IMR-90 (cell line): ENCODE results near the gene FMN2. TPM values are rescaled to one million over a fixed set of nuclear protein-coding genes. Genes with fewer than 3 reads are reported as not detected.

ENCODE experiments used
- ATAC-seq: fragments of 200-7000 bp; cut with Tn5 transposase; 2 replicates; pipeline ENCODE4 v1.9.1; 2020; ENCODE audit warnings: low read depth, mild to moderate bottlenecking, moderate library complexity
- BruUV-seq: library from RNA; stranded (reverse); fragments of 400-500 nt; replicated peaks from 2 replicates; lab custom pipeline; 2021; lab: Mats Ljungman, UMichigan
- CTCF ChIA-PET: fragments of 300-600 bp; formaldehyde crosslinking; extraction: SDS; loops from one replicate; lab custom pipeline; 2021; ENCODE audit warnings: antibody characterized with exemption; lab: Yijun Ruan, JAX
- POLR2A ChIA-PET: fragments of 300-600 bp; sonication (Branson Sonifier 250); formaldehyde crosslinking; loops from one replicate; lab custom pipeline; 2022; ENCODE audit warnings: antibody characterized with exemption; ENCODE audit not compliant: unreplicated experiment; lab: Charles Lee
- DNase-seq: peaks from one replicate; pipeline ENCODE4 v3.0.0; 2013
- H2AFZ ChIP-seq: replicated peaks from 2 replicates; pipeline ENCODE3; 2013; ENCODE audit warnings: low read length, mild to moderate bottlenecking; ENCODE audit not compliant: poor library complexity
- H2AK5ac ChIP-seq: 2 replicates; pipeline ENCODE4 v1.6.1; 2013; ENCODE audit warnings: low read depth, low read length, inconsistent platforms
- H2AK9ac ChIP-seq: replicated peaks from 2 replicates; pipeline ENCODE3; 2013; ENCODE audit warnings: mild to moderate bottlenecking, low read depth, low read length, moderate library complexity; ENCODE audit not compliant: poor library complexity
- H2BK120ac ChIP-seq: 2 replicates; pipeline ENCODE4 v1.6.1; 2013; ENCODE audit warnings: low read depth, low read length, inconsistent platforms
- H2BK15ac ChIP-seq: 3 replicates; pipeline ENCODE4 v1.6.1; 2013; ENCODE audit warnings: low read depth, low read length, inconsistent platforms
- H2BK20ac ChIP-seq: 2 replicates; pipeline ENCODE4 v1.6.1; 2013; ENCODE audit warnings: low read depth, mild to moderate bottlenecking, inconsistent platforms, low read length, moderate library complexity
- H2BK5ac ChIP-seq: 2 replicates; pipeline ENCODE4 v1.6.1; 2013; ENCODE audit warnings: mild to moderate bottlenecking, low read depth, low read length, inconsistent platforms; ENCODE audit not compliant: poor library complexity, severe bottlenecking
- H3K14ac ChIP-seq: replicated peaks from 2 replicates; pipeline ENCODE4 v1.6.1; 2013; ENCODE audit warnings: low read depth, low read length, inconsistent platforms
- H3K18ac ChIP-seq: 2 replicates; pipeline ENCODE4 v1.6.1; 2013; ENCODE audit warnings: low read depth, low read length, control low read depth
- H3K23ac ChIP-seq: 2 replicates; pipeline ENCODE4 v1.6.1; 2013; ENCODE audit warnings: low read depth, low read length, inconsistent platforms
- H3K27ac ChIP-seq: 2 replicates; pipeline ENCODE4 v1.5.1; 2013; ENCODE audit warnings: mild to moderate bottlenecking, control low read depth, low read length; ENCODE audit not compliant: insufficient read depth
- H3K27me3 ChIP-seq: 2 replicates; pipeline ENCODE4 v1.6.1; 2013; ENCODE audit warnings: low read length; ENCODE audit not compliant: control insufficient read depth, insufficient read depth
- H3K36me3 ChIP-seq: 2 replicates; pipeline ENCODE4 v1.6.1; 2013; ENCODE audit warnings: low read length, mixed read lengths; ENCODE audit not compliant: control insufficient read depth, insufficient read depth
- H3K4ac ChIP-seq: 2 replicates; pipeline ENCODE4 v1.6.1; 2013; ENCODE audit warnings: low read depth, low read length, inconsistent platforms
- H3K4me1 ChIP-seq: 2 replicates; pipeline ENCODE4 v1.6.1; 2013; ENCODE audit warnings: low read length, mixed read lengths; ENCODE audit not compliant: control insufficient read depth, insufficient read depth
- H3K4me2 ChIP-seq: 2 replicates; pipeline ENCODE4 v1.6.1; 2013; ENCODE audit warnings: low read depth, mild to moderate bottlenecking, control low read depth, low read length, moderate library complexity
- H3K4me3 ChIP-seq: 2 replicates; pipeline ENCODE4 v1.5.1; 2013; ENCODE audit warnings: low read depth, mild to moderate bottlenecking, control low read depth, low read length, moderate library complexity; ENCODE audit not compliant: insufficient read depth
- H3K56ac ChIP-seq: 2 replicates; pipeline ENCODE4 v1.6.1; 2013; ENCODE audit warnings: low read length, inconsistent platforms; ENCODE audit not compliant: insufficient read depth; ENCODE audit errors: extremely low read depth
- H3K79me1 ChIP-seq, 2 experiments: 2 replicates each; pipeline ENCODE4 v1.6.1; 2013; ENCODE audit warnings: low read length in 2 of 2, inconsistent platforms in 1 of 2, low read depth in 1 of 2
- H3K9ac ChIP-seq: 2 replicates; pipeline ENCODE4 v1.6.1; 2013; ENCODE audit warnings: low read depth, low read length, control low read depth
- H3K9me1 ChIP-seq: 2 replicates; pipeline ENCODE4 v1.6.1; 2013; ENCODE audit warnings: low read length, inconsistent platforms; ENCODE audit not compliant: insufficient read depth
- H3K9me3 ChIP-seq: 2 replicates; pipeline ENCODE4 v1.6.1; 2013; ENCODE audit warnings: low read length; ENCODE audit not compliant: control insufficient read depth, insufficient read depth
- H4K20me1 ChIP-seq: 2 replicates; pipeline ENCODE4 v1.6.1; 2013; ENCODE audit warnings: low read length, inconsistent platforms; ENCODE audit not compliant: insufficient read depth
- H4K5ac ChIP-seq: 2 replicates; pipeline ENCODE4 v1.6.1; 2013; ENCODE audit warnings: mild to moderate bottlenecking, low read depth, low read length, control low read depth
- H4K8ac ChIP-seq, 2 experiments: 2 replicates each; pipeline ENCODE4 v1.6.1; 2013; ENCODE audit warnings: low read depth in 2 of 2, low read length in 2 of 2, control low read depth in 1 of 2, inconsistent platforms in 1 of 2
- H4K91ac ChIP-seq: 2 replicates; pipeline ENCODE4 v1.6.1; 2013; ENCODE audit warnings: low read depth, low read length, inconsistent platforms; ENCODE audit not compliant: insufficient read depth
- BHLHE40 ChIP-seq: fragments of 150-350 bp; IDR thresholded peaks from 2 replicates; pipeline ENCODE4 v1.6.1; 2016; ENCODE audit warnings: mild to moderate bottlenecking, low read depth, low read length
- CEBPB ChIP-seq: IDR thresholded peaks from 2 replicates; pipeline ENCODE4 v1.6.1; 2012; ENCODE audit warnings: low read depth, low read length, improper control_type of control experiment
- FOS ChIP-seq: fragments of 150-350 bp; IDR thresholded peaks from 2 replicates; pipeline ENCODE4 v1.6.1; 2016; ENCODE audit warnings: low read depth, low read length
- MAFK ChIP-seq: IDR thresholded peaks from 2 replicates; pipeline ENCODE4 v1.6.1; 2012; ENCODE audit warnings: low read depth, low read length, improper control_type of control experiment
- MXI1 ChIP-seq: IDR thresholded peaks from 2 replicates; pipeline ENCODE4 v1.6.1; 2012; ENCODE audit warnings: low read depth, mild to moderate bottlenecking, low read length, moderate library complexity, borderline replicate concordance
- POLR2A ChIP-seq: IDR thresholded peaks from 2 replicates; pipeline ENCODE4 v1.6.1; 2012; ENCODE audit warnings: mild to moderate bottlenecking, low read depth, low read length
- RAD21 ChIP-seq: IDR thresholded peaks from 2 replicates; pipeline ENCODE4 v1.6.1; 2012; ENCODE audit warnings: low read length, improper control_type of control experiment
- RCOR1 ChIP-seq: IDR thresholded peaks from 2 replicates; pipeline ENCODE4 v1.6.1; 2012; ENCODE audit warnings: mild to moderate bottlenecking, low read length, improper control_type of control experiment; ENCODE audit not compliant: insufficient replicate concordance
- WGBS, 2 experiments: methylation state at CpG; one replicate each; pipeline versions ENCODE4 v1.1.5 to v1.1.7; 2013; ENCODE audit warnings: missing lambda C conversion rate in 2 of 2; ENCODE audit not compliant: insufficient read length in 1 of 2; ENCODE audit errors: extremely low coverage in 2 of 2; 5-methylcytosine and 5-hydroxymethylcytosine counted together
- dilution Hi-C: fragments of 300-500 bp; cut with HindIII; formaldehyde crosslinking; loops from one replicate; pipeline ENCODE4 v1.14.3; 2018; ENCODE audit warnings: low sequenced_read_pairs; ENCODE audit not compliant: unreplicated experiment
- in situ Hi-C: fragments of 300-500 bp; cut with MboI; formaldehyde crosslinking; loops from 3 replicates; pipeline ENCODE4 v1.14.3; 2019; ENCODE audit warnings: low sequenced_read_pairs, inconsistent platforms, mixed read lengths
- intact Hi-C: fragments of 100-400 bp; cut with micrococcal nuclease; formaldehyde crosslinking; loops from 2 replicates; pipeline ENCODE4 v1.10.0; 2022
- polyA plus RNA-seq, 3 experiments: library from polyadenylated mRNA; depleted of rRNA; stranded (reverse); fragments of >200 nt; gene quantifications; 2 replicates each; pipeline ENCODE4 v1.2.3, GENCODE V29; 2012; ENCODE audit warnings: low replicate concordance in 1 of 3
- total RNA-seq: library from RNA; depleted of rRNA; stranded (reverse); fragments of >200 nt; gene quantifications from 2 replicates; pipeline ENCODE4 v1.2.3, GENCODE V29; 2012
- TF ChIP-seq, protein P1 (sequence below): fragments of 150-350 bp; IDR thresholded peaks from 2 replicates; pipeline ENCODE4 v1.6.1; 2017; ENCODE audit warnings: mild to moderate bottlenecking, antibody characterized with exemption, low read length, low read depth
- TF ChIP-seq, protein P2 (sequence below): conservative IDR thresholded peaks from 2 replicates; pipeline ENCODE4 v1.5.1; 2012; ENCODE audit warnings: mild to moderate bottlenecking, low read depth, low read length, improper control_type of control experiment

The FMN2 gene
- total and polyA plus RNA-seq, 2 of the 4 experiments (the other 2 are of a cell fraction): 29.0 to 35.8 TPM

DNA sequence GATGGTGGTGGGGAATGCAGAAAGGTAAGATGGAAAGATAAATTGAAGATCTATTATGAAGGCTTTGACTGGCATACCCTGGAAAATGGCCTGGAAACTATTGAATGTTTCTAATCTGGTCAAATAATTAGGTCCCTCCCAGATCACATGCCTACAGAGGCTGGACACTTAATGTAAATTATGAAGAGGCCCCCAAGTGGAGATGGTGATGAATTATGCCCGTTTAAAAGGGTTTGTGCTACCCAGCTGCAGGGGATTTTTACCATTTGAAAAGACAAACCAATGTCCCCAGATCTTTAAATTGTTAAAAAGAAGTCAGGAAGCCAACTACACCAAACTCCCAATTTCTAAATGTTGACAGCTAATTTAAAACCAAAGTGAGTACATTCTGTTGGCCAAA lies 35.7 kb upstream of the FMN2 start:
- Histone ChIP-seq H4K5ac (no peak overlapping the region), H3K4me3 (no peak overlapping the region), H2AFZ (no peak overlapping the region), H4K8ac (no peak overlapping the region), H3K14ac (no peak overlapping the region), H3K79me1 (no peaks in the 10 kb centered on the region), H3K27ac (no peak overlapping the region), H3K23ac (no peak overlapping the region), H4K91ac (no peak overlapping the region), H2AK5ac (no peak overlapping the region), H3K56ac (no peak overlapping the region), H3K9me3 (no peaks in the 10 kb centered on the region), H3K4me1 (no peaks in the 10 kb centered on the region), H2BK15ac (no peak overlapping the region), H3K36me3 (no peaks in the 10 kb centered on the region), H3K9me1 (no peaks in the 10 kb centered on the region), H3K18ac (no peak overlapping the region), H3K9ac (no peak overlapping the region), H3K4me2 (no peak overlapping the region), H3K4ac (no peak overlapping the region), H3K27me3 (no peaks in the 10 kb centered on the region; the same call in 1 of the 2 replicates), H2BK120ac (no peak overlapping the region), H2BK5ac (no peak overlapping the region), H4K20me1 (no peaks in the 10 kb centered on the region), H2AK9ac (no peak overlapping the region), H2BK20ac (no peak overlapping the region)
- BruUV-seq: no TSS peak
- ATAC-seq (no peak), DNase-seq (no peak)
- ChIA-PET POLR2A (no interaction called here), CTCF (interaction anchor here (1.1 kb wide), 1 partner anchor 11 kb away, joined by 4 read pairs; no protein-coding TSS in a partner anchor)
- WGBS, 2 experiments: no CpG with 5 or more reads among the region's 1 CpG
- TF ChIP-seq, protein P1, sequence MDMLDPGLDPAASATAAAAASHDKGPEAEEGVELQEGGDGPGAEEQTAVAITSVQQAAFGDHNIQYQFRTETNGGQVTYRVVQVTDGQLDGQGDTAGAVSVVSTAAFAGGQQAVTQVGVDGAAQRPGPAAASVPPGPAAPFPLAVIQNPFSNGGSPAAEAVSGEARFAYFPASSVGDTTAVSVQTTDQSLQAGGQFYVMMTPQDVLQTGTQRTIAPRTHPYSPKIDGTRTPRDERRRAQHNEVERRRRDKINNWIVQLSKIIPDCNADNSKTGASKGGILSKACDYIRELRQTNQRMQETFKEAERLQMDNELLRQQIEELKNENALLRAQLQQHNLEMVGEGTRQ: no peak
- TF ChIP-seq RAD21: no peak
- TF ChIP-seq BHLHE40: no peak
- TF ChIP-seq MXI1: no peak
- no peak for TF ChIP-seq CEBPB
- no peak for TF ChIP-seq FOS
- TF ChIP-seq, protein P2, sequence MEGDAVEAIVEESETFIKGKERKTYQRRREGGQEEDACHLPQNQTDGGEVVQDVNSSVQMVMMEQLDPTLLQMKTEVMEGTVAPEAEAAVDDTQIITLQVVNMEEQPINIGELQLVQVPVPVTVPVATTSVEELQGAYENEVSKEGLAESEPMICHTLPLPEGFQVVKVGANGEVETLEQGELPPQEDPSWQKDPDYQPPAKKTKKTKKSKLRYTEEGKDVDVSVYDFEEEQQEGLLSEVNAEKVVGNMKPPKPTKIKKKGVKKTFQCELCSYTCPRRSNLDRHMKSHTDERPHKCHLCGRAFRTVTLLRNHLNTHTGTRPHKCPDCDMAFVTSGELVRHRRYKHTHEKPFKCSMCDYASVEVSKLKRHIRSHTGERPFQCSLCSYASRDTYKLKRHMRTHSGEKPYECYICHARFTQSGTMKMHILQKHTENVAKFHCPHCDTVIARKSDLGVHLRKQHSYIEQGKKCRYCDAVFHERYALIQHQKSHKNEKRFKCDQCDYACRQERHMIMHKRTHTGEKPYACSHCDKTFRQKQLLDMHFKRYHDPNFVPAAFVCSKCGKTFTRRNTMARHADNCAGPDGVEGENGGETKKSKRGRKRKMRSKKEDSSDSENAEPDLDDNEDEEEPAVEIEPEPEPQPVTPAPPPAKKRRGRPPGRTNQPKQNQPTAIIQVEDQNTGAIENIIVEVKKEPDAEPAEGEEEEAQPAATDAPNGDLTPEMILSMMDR: no peak
- no peak for TF ChIP-seq POLR2A
- TF ChIP-seq RCOR1: no peak
- TF ChIP-seq MAFK: no peak
- in situ Hi-C loops (no loop called here), dilution Hi-C loops (no loop called here), intact Hi-C loops (no loop called here)
